ENCODE results near the gene YWHAQ. TPM values are rescaled to one million over a fixed set of nuclear protein-coding genes. Genes with fewer than 3 reads are reported as not detected.

The YWHAQ gene
- total RNA-seq, 1 donor, result 242 TPM

GRCh38 chr2:9675415-9676351 is 44.9 kb upstream of the YWHAQ start:
- Histone ChIP-seq H3K4me2 (ENCODE audit: insufficient read depth, low read length) (peak overlapping the region; percentile 84), H3K79me2 (ENCODE audit: insufficient read depth, low read length) (no peaks in the 10 kb centered on the region), H4K20me1 (ENCODE audit: insufficient read depth, low read length) (no peaks in the 10 kb centered on the region), H3K4me3 (ENCODE audit: insufficient read depth, low read length) (peak overlapping the region; percentile 69), H2AFZ (ENCODE audit: low read length) (peak overlapping the region; percentile 89), H3K9me3 (ENCODE audit: low read depth, low read length) (no peaks in the 10 kb centered on the region), H3K36me3 (ENCODE audit: insufficient read depth, low read length) (no peaks in the 10 kb centered on the region), H3K27me3 (ENCODE audit: insufficient read depth, low read length) (no peaks in the 10 kb centered on the region), H3K27ac (ENCODE audit: low read depth, low read length) (peak overlapping the region; percentile 84), H3K4me1 (ENCODE audit: insufficient read depth, low read length) (peaks cover 19% of the 10 kb centered on the region)
- peak; percentile 85 for DNase-seq (ENCODE audit: insufficient read length, low spot score, missing footprints)
- TF ChIP-seq CTCF (IDR thresholded peaks at IDR 0.05; ENCODE audit: extremely low read depth, low read depth, low read length), result no peak

DNA sequence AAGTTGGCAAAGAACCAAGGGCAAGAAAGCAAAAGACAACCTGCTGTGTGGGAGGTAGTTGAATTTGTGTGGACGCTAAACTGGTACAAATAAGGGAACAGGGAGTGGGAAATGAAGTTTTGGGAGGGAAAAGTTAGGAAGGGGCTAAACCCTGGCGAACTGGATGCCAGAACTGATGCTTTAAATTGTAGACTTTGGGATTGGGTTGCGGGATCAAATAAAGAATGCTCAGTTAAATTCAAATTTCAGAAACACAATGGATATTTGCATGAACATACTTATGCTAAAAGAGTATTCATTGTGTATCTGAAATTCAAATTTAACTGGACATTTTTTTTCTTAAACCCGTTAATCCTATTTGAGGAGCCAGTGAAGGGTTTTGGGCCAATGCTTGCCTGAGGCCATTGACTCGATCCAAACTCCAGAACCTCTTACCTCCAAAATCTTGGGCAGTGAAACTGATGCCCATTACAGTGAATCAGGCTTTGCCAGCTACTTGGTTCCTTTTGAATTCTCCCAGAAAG is 44.2 kb upstream of the YWHAQ start:
- TF ChIP-seq CTCF (IDR thresholded peaks at IDR 0.05; ENCODE audit: extremely low read depth, low read depth, low read length), result no peak
- Histone ChIP-seq H3K4me2 (ENCODE audit: insufficient read depth, low read length) (peak overlapping the region; percentile 84), H3K9me3 (ENCODE audit: low read depth, low read length) (no peaks in the 10 kb centered on the region), H3K27me3 (ENCODE audit: insufficient read depth, low read length) (no peaks in the 10 kb centered on the region), H3K4me1 (ENCODE audit: insufficient read depth, low read length) (peaks cover 19% of the 10 kb centered on the region), H2AFZ (ENCODE audit: low read length) (peak overlapping the region; percentile 89), H3K27ac (ENCODE audit: low read depth, low read length) (peak overlapping the region; percentile 84), H3K4me3 (ENCODE audit: insufficient read depth, low read length) (peak overlapping the region; percentile 69), H4K20me1 (ENCODE audit: insufficient read depth, low read length) (no peaks in the 10 kb centered on the region), H3K79me2 (ENCODE audit: insufficient read depth, low read length) (no peaks in the 10 kb centered on the region), H3K36me3 (ENCODE audit: insufficient read depth, low read length) (no peaks in the 10 kb centered on the region)
- no peak for DNase-seq (ENCODE audit: insufficient read length, low spot score, missing footprints)

DNA sequence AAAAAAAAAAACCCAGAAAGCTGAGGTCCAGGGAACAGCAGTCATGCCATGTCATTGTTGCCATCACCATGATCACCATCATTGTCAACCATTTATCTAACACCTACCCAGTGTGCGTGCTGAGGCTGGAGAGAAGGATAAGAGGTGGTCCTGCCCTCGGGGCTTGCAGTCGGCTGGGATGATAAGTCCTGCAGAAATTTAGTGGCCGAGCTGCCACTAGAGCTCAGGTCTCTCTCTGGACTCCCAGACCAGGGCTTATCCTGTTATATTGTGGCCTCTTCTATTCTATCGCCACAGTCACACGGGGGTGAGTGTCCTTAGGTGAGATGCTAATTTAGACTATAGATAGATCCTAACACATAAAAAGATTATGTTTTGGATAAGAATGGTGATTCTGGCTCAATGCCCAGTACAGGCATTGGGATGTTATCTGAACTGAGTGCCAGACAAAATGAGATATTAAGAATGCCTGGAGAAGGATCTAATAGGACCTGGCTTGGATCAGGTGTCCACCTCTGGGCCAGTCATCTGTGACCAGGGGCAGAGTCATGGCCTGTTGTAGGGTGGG is 43.2 kb upstream of the YWHAQ start:
- no peak overlapping the region for H3K4me2 ChIP-seq (ENCODE audit: insufficient read depth, low read length)
- no peak for TF ChIP-seq CTCF (IDR thresholded peaks at IDR 0.05; ENCODE audit: extremely low read depth, low read depth, low read length)
- H3K27ac ChIP-seq (ENCODE audit: low read depth, low read length), result no peak overlapping the region
- no peaks in the 10 kb centered on the region for H3K27me3 ChIP-seq (ENCODE audit: insufficient read depth, low read length)
- peaks cover 19% of the 10 kb centered on the region for H3K4me1 ChIP-seq (ENCODE audit: insufficient read depth, low read length)
- H3K36me3 ChIP-seq (ENCODE audit: insufficient read depth, low read length), result no peaks in the 10 kb centered on the region
- H2AFZ ChIP-seq (ENCODE audit: low read length), result no peak overlapping the region
- no peaks in the 10 kb centered on the region for H4K20me1 ChIP-seq (ENCODE audit: insufficient read depth, low read length)
- H3K9me3 ChIP-seq (ENCODE audit: low read depth, low read length), result no peaks in the 10 kb centered on the region
- DNase-seq (ENCODE audit: insufficient read length, low spot score, missing footprints), result no peak
- no peaks in the 10 kb centered on the region for H3K79me2 ChIP-seq (ENCODE audit: insufficient read depth, low read length)
- H3K4me3 ChIP-seq (ENCODE audit: insufficient read depth, low read length), result no peak overlapping the region

Data from osteoblast (primary cell).